SK-N-SH (cell line): ENCODE measurements around the gene PPP1R36. TPM values are rescaled to one million over a fixed set of nuclear protein-coding genes. Genes with fewer than 3 reads are reported as not detected.

Source experiments
- CTCF ChIA-PET: fragments of 300-600, 350-600 bp; formaldehyde crosslinking; extraction: SDS; loops from one replicate; lab custom pipeline; 2021; lab: Yijun Ruan, JAX
- POLR2A ChIA-PET: fragments of 350-600 bp; sonication (Branson Sonifier 250); formaldehyde crosslinking; extraction: SDS; loops from one replicate; lab custom pipeline; 2020; ENCODE audit warnings: antibody characterized with exemption, inconsistent platforms; lab: Yijun Ruan, JAX
- DNase-seq: peaks from one replicate; pipeline ENCODE4 v3.0.0; 2012
- H2AFZ ChIP-seq: fragments of 200-600 bp; sonication (generic); 2 replicates; pipeline ENCODE4 v1.8.1; 2016; ENCODE audit warnings: antibody characterized with exemption, mild to moderate bottlenecking, low read depth
- H3F3A ChIP-seq: fragments of 200-600 bp; sonication (generic); replicated peaks from 2 replicates; pipeline ENCODE3; 2016; ENCODE audit warnings: antibody characterized with exemption, mild to moderate bottlenecking; ENCODE audit not compliant: insufficient read depth
- H3K27ac ChIP-seq, 2 experiments: fragments of 200-500 bp in 1 of 2; fragments of 200-600 bp in 1 of 2; sonication (Bioruptor generic) in 1 of 2; sonication (generic), shearing (Covaris generic) in 1 of 2; 2 replicates each; pipeline versions ENCODE4 v1.5.1 to v1.6.1; 2014 to 2016; ENCODE audit warnings: low read depth in 2 of 2, inconsistent platforms in 1 of 2, low read length in 1 of 2, mild to moderate bottlenecking in 1 of 2, mixed read lengths in 1 of 2
- H3K27me3 ChIP-seq: fragments of 200-600 bp; sonication (generic), shearing (Covaris generic); 2 replicates; pipeline ENCODE4 v1.6.1; 2016; ENCODE audit warnings: mixed run types; ENCODE audit not compliant: insufficient read depth
- H3K36me3 ChIP-seq, 2 experiments: fragments of 200-500 bp in 1 of 2; fragments of 200-600 bp in 1 of 2; sonication (Bioruptor generic) in 1 of 2; sonication (generic) in 1 of 2; replicated peaks in 1 of 2; 2 replicates each; pipeline versions ENCODE3 to v1.5.1; 2014 to 2016; ENCODE audit warnings: low read length in 1 of 2, mild to moderate bottlenecking in 1 of 2; ENCODE audit not compliant: insufficient read depth in 2 of 2, control insufficient read depth in 1 of 2
- H3K4me1 ChIP-seq, 2 experiments: fragments of 200-500 bp in 1 of 2; fragments of 200-600 bp in 1 of 2; sonication (Bioruptor generic) in 1 of 2; sonication (generic), shearing (Covaris generic) in 1 of 2; 2 replicates each; pipeline versions ENCODE4 v1.5.1 to v1.6.1; 2014 to 2016; ENCODE audit warnings: low read depth in 1 of 2, low read length in 1 of 2, mixed run types in 1 of 2; ENCODE audit not compliant: insufficient read depth in 2 of 2, control insufficient read depth in 1 of 2
- H3K4me2 ChIP-seq: fragments of 200-600 bp; sonication (generic), shearing (Covaris generic); 2 replicates; pipeline ENCODE4 v1.6.1; 2017; ENCODE audit warnings: mixed run types
- H3K4me3 ChIP-seq, 2 experiments: fragments of 200-500 bp in 1 of 2; fragments of 200-600 bp in 1 of 2; sonication (Bioruptor generic) in 1 of 2; sonication (generic), shearing (Covaris generic) in 1 of 2; 2 replicates each; pipeline versions ENCODE4 v1.5.1 to v1.8.1; 2014 to 2016; ENCODE audit warnings: low read depth in 2 of 2, inconsistent platforms in 1 of 2, low read length in 1 of 2, mild to moderate bottlenecking in 1 of 2, mixed read lengths in 1 of 2, moderate library complexity in 1 of 2
- H3K79me2 ChIP-seq: fragments of 200-600 bp; sonication (generic); 2 replicates; pipeline ENCODE4 v1.8.1; 2017; ENCODE audit warnings: mild to moderate bottlenecking; ENCODE audit not compliant: insufficient read depth
- H3K9ac ChIP-seq: fragments of 200-600 bp; sonication (generic); 2 replicates; pipeline ENCODE4 v1.6.1; 2017; ENCODE audit warnings: mixed run types
- H3K9me2 ChIP-seq: fragments of 200-600 bp; sonication (generic); 2 replicates; pipeline ENCODE4 v1.6.1; 2017; ENCODE audit warnings: mixed run types
- H3K9me3 ChIP-seq: fragments of 200-600 bp; sonication (generic); 2 replicates; pipeline ENCODE4 v1.6.1; 2017; ENCODE audit warnings: mixed run types, mild to moderate bottlenecking, moderate library complexity
- H4K20me1 ChIP-seq: fragments of 200-600 bp; sonication (generic); 2 replicates; pipeline ENCODE4 v1.6.1; 2017; ENCODE audit warnings: mild to moderate bottlenecking, mixed run types; ENCODE audit not compliant: insufficient read depth
- CHD2 ChIP-seq: fragments of 150-350 bp; IDR thresholded peaks from 2 replicates; pipeline ENCODE4 v1.6.1; 2018; ENCODE audit warnings: low read length; ENCODE audit not compliant: partially characterized antibody
- EP300 ChIP-seq, 2 experiments: IDR thresholded peaks; 2 replicates each; pipeline versions ENCODE4 v1.4.0 to v1.6.1; 2012; ENCODE audit warnings: borderline replicate concordance in 1 of 2, low read depth in 1 of 2, low read length in 1 of 2
- FOSL2 ChIP-seq: IDR thresholded peaks from 2 replicates; pipeline ENCODE4 v1.4.0; 2012; ENCODE audit warnings: low read depth, mild to moderate bottlenecking, moderate library complexity, borderline replicate concordance
- FOXJ3 ChIP-seq: sonication (generic); formaldehyde crosslinking; IDR thresholded peaks from 2 replicates; pipeline ENCODE4 v1.5.1; 2020; ENCODE audit warnings: mild to moderate bottlenecking, missing genetic modification reagents
- MXI1 ChIP-seq: IDR thresholded peaks from 2 replicates; pipeline ENCODE4 v1.6.1; 2012; ENCODE audit warnings: mild to moderate bottlenecking, low read depth, low read length, improper control_type of control experiment
- NRF1 ChIP-seq: IDR thresholded peaks from 2 replicates; pipeline ENCODE4 v1.6.1; 2012; ENCODE audit warnings: low read depth, mild to moderate bottlenecking, low read length
- PBX3 ChIP-seq: IDR thresholded peaks from 2 replicates; pipeline ENCODE4; 2012
- POLR2AphosphoS5 ChIP-seq: IDR thresholded peaks from 2 replicates; pipeline ENCODE4 v1.6.1; 2012; ENCODE audit warnings: low read depth, low read length
- RAD21 ChIP-seq: IDR thresholded peaks from 2 replicates; pipeline ENCODE4 v1.6.1; 2012; ENCODE audit warnings: mild to moderate bottlenecking, low read length
- RCOR1 ChIP-seq: fragments of 150-350 bp; IDR thresholded peaks from 2 replicates; pipeline ENCODE4 v1.6.1; 2017; ENCODE audit warnings: antibody characterized with exemption, low read length
- REST ChIP-seq: IDR thresholded peaks from 2 replicates; pipeline ENCODE4 v1.6.1; 2012; ENCODE audit warnings: mild to moderate bottlenecking, low read depth, low read length, moderate library complexity
- TAF1 ChIP-seq: IDR thresholded peaks from 2 replicates; pipeline ENCODE4 v1.6.1; 2012; ENCODE audit warnings: low read depth, mild to moderate bottlenecking, low read length, moderate library complexity, borderline replicate concordance
- TCF12 ChIP-seq: IDR thresholded peaks from 2 replicates; pipeline ENCODE4 v1.4.0; 2012
- TEAD4 ChIP-seq: IDR thresholded peaks from 2 replicates; pipeline ENCODE4 v1.4.0; 2012; ENCODE audit warnings: mild to moderate bottlenecking, borderline replicate concordance; ENCODE audit not compliant: insufficient read depth
- USF1 ChIP-seq: IDR thresholded peaks from 2 replicates; pipeline ENCODE4 v1.4.0; 2012; ENCODE audit warnings: low read depth, borderline replicate concordance
- WGBS: methylation state at CpG from one replicate; pipeline ENCODE4 v1.1.6; 2017; ENCODE audit warnings: low lambda C conversion rate; 5-methylcytosine and 5-hydroxymethylcytosine counted together
- polyA plus RNA-seq, 3 experiments: library from polyadenylated mRNA; depleted of rRNA; stranded (reverse); fragments of >200 nt; gene quantifications; 2 replicates each; pipeline ENCODE4 v1.2.3, GENCODE V29; 2012
- TF ChIP-seq, protein P1 (sequence below): fragments of 150-350 bp; IDR thresholded peaks from 2 replicates; pipeline ENCODE4 v1.6.1; 2016; ENCODE audit warnings: mild to moderate bottlenecking, low read depth, low read length

PPP1R36 gene
- polyA plus RNA-seq, 1 of the 3 experiments (the other 2 are of a cell fraction) = 0.08 TPM

DNA sequence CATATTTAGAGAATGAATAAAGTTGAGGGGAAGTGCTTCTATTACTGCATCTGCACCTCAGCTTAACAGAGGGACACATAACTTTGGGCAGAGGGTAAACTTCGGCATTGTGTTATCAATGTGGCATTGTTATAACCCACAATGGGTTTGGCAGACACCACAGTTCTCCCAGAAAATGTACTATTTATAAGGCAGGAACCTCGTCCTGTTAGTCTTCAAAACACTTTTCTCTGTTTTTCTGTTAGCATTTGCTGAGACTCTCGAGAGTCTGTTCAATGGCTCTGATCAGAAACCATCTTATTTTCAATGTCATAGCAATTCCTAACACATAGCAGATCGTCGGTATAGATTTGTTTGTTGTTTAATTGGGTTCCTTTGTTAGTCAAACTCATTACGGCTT, 13.9 kb downstream of the PPP1R36 start:
- no peaks in the 10 kb centered on the region for H3K27me3 ChIP-seq
- CTCF ChIA-PET = interaction anchor here (0.8 to 1.3 kb wide), 2 partner anchors 73 to 299 kb away, joined by 3 to 4 read pairs; no protein-coding TSS in a partner anchor
- POLR2A ChIA-PET = no interaction called here
- H3F3A ChIP-seq = peaks cover 4% of the 10 kb centered on the region
- 87% methylated on average over 6 of the region's 6 CpGs for WGBS
- no peaks in the 10 kb centered on the region for H3K9me3 ChIP-seq
- DNase-seq = no peak
- no peaks in the 10 kb centered on the region for H3K79me2 ChIP-seq
- H3K9ac ChIP-seq = no peak overlapping the region
- no peak overlapping the region for H3K27ac ChIP-seq
- no peaks in the 10 kb centered on the region for H3K36me3 ChIP-seq
- peaks cover 3 to 11% of the 10 kb centered on the region in 2 experiments for H3K4me1 ChIP-seq
- H2AFZ ChIP-seq = no peak overlapping the region
- TF ChIP-seq TAF1 (no peak), REST (no peak), TEAD4 (no peak), MXI1 (no peak), FOSL2 (no peak)
- TF ChIP-seq, all 33 proteins: peak for 0
- H4K20me1 ChIP-seq = no peaks in the 10 kb centered on the region
- no peak overlapping the region for H3K4me2 ChIP-seq
- no peak overlapping the region for H3K4me3 ChIP-seq
- H3K9me2 ChIP-seq = no peaks in the 10 kb centered on the region

- 96% methylated on average over 5 of the region's 5 CpGs for WGBS
- Histone ChIP-seq H3K4me1 (peaks cover 6 to 15% of the 10 kb centered on the region in 2 experiments), H4K20me1 (no peaks in the 10 kb centered on the region), H3K27me3 (no peaks in the 10 kb centered on the region), H3K9me2 (no peaks in the 10 kb centered on the region), H3K9me3 (no peaks in the 10 kb centered on the region), H3K36me3 (no peaks in the 10 kb centered on the region), H3K27ac (peak overlapping the region; percentile 68 to 79), H3K79me2 (no peaks in the 10 kb centered on the region), H3F3A (peaks cover 4% of the 10 kb centered on the region), H2AFZ (peak overlapping the region; percentile 81; the same call in 1 of the 2 replicates), H3K4me2 (peak overlapping the region; percentile 52; the same call in 1 of the 2 replicates), H3K9ac (peak overlapping the region; percentile 41; the same call in 1 of the 2 replicates), H3K4me3 (no peak overlapping the region)
- DNase-seq = no peak
- ChIA-PET POLR2A (no interaction called here), CTCF (no interaction called here)
- no peak for TF ChIP-seq TCF12
- TF ChIP-seq MXI1 = no peak
- TF ChIP-seq CHD2 = no peak
- TF ChIP-seq NRF1 = no peak
- TF ChIP-seq RCOR1 = no peak
- TF ChIP-seq PBX3 = no peak
- TF ChIP-seq RAD21 = no peak
- no peak for TF ChIP-seq EP300 (IDR thresholded peaks at IDR 0.05; ENCODE audit: borderline replicate concordance in 1 of 2, low read depth in 1 of 2, low read length in 1 of 2)
- TF ChIP-seq USF1 = no peak
- no peak for TF ChIP-seq FOXJ3 (CRISPR knock-in tag)
- no peak for TF ChIP-seq POLR2AphosphoS5
- TF ChIP-seq REST = no peak
- TF ChIP-seq, protein P1, sequence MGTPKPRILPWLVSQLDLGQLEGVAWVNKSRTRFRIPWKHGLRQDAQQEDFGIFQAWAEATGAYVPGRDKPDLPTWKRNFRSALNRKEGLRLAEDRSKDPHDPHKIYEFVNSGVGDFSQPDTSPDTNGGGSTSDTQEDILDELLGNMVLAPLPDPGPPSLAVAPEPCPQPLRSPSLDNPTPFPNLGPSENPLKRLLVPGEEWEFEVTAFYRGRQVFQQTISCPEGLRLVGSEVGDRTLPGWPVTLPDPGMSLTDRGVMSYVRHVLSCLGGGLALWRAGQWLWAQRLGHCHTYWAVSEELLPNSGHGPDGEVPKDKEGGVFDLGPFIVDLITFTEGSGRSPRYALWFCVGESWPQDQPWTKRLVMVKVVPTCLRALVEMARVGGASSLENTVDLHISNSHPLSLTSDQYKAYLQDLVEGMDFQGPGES = no peak
Observed at GRCh38 chr14:64566651-64567122, 16.9 kb downstream of the PPP1R36 start.
